ENCODE results near the gene GPX7. TPM values are rescaled to one million over a fixed set of nuclear protein-coding genes. Genes with fewer than 3 reads are reported as not detected.

Gene GPX7
- total RNA-seq, 2 donors from 2014 or later = 17.8 to 23.7 TPM

GRCh38 chr1:52653207-52653849 is 51.2 kb downstream of the GPX7 start:
- no peak overlapping the region for H3K27ac Mint-ChIP-seq
- no peaks in the 10 kb centered on the region for H3K36me3 ChIP-seq (ENCODE audit: control insufficient read depth, insufficient read depth, low read length)

GRCh38 chr1:52654063-52654462 is 51.9 kb downstream of the GPX7 start:
- no peak for DNase-seq
- Mint-ChIP-seq H3K36me3 (ENCODE audit: low read depth) (no peaks in the 10 kb centered on the region), H3K4me3 (no peak overlapping the region), H3K27ac (no peak overlapping the region), H3K27me3 (ENCODE audit: insufficient read depth) (no peaks in the 10 kb centered on the region), H3K4me1 (peaks cover 6% of the 10 kb centered on the region), H3K9me3 (no peaks in the 10 kb centered on the region)
- Histone ChIP-seq H3K36me3 (ENCODE audit: control insufficient read depth, insufficient read depth, low read length) (no peaks in the 10 kb centered on the region), H3K4me3 (ENCODE audit: low read length) (no peak overlapping the region), H3K27ac (ENCODE audit: low read depth, low read length) (no peak overlapping the region), H3K27me3 (ENCODE audit: control insufficient read depth, insufficient read depth, low read length, poor library complexity, severe bottlenecking) (no peaks in the 10 kb centered on the region), H3K9me3 (ENCODE audit: control insufficient read depth, low read length) (no peaks in the 10 kb centered on the region), H3K4me1 (ENCODE audit: control insufficient read depth, insufficient read depth, low read length) (no peaks in the 10 kb centered on the region), H3K9ac (ENCODE audit: extremely low read depth, low read length, poor library complexity, severe bottlenecking) (no peak overlapping the region)
- TF ChIP-seq CTCF (conservative IDR thresholded peaks at IDR 0.05) = no peak

More at GRCh38 chr1:52653207-52653849, 51.2 kb downstream of the GPX7 start:
- Histone ChIP-seq H3K4me3 (ENCODE audit: low read length) (no peak overlapping the region), H3K9ac (ENCODE audit: extremely low read depth, low read length, poor library complexity, severe bottlenecking) (no peak overlapping the region), H3K9me3 (ENCODE audit: control insufficient read depth, low read length) (no peaks in the 10 kb centered on the region), H3K27me3 (ENCODE audit: control insufficient read depth, insufficient read depth, low read length, poor library complexity, severe bottlenecking) (no peaks in the 10 kb centered on the region), H3K27ac (ENCODE audit: low read depth, low read length) (no peak overlapping the region), H3K4me1 (ENCODE audit: control insufficient read depth, insufficient read depth, low read length) (no peaks in the 10 kb centered on the region)
- H3K27me3 Mint-ChIP-seq (ENCODE audit: insufficient read depth) = no peaks in the 10 kb centered on the region
- no peak overlapping the region for H3K4me3 Mint-ChIP-seq
- H3K9me3 Mint-ChIP-seq = no peaks in the 10 kb centered on the region
- whole genome bisulfite sequencing, 2 experiments (ENCODE audit: insufficient coverage in 1 of 2, insufficient read length in 1 of 2) = 97 to 100% methylated on average over 3 to 5 of the region's 5 CpGs
- no peak for TF ChIP-seq CTCF (conservative IDR thresholded peaks at IDR 0.05)
- no peak for DNase-seq
- peaks cover 6% of the 10 kb centered on the region for H3K4me1 Mint-ChIP-seq
- H3K36me3 Mint-ChIP-seq (ENCODE audit: low read depth) = no peaks in the 10 kb centered on the region

GRCh38 chr1:52657702-52658101 is 55.5 kb downstream of the GPX7 start:
- H3K4me1 Mint-ChIP-seq = peaks cover 16% of the 10 kb centered on the region
- no peak for TF ChIP-seq CTCF (conservative IDR thresholded peaks at IDR 0.05)
- no peak overlapping the region for H3K27ac Mint-ChIP-seq
- H3K9me3 ChIP-seq (ENCODE audit: control insufficient read depth, low read length) = no peaks in the 10 kb centered on the region
- H3K4me3 ChIP-seq (ENCODE audit: low read length) = no peak overlapping the region
- H3K4me1 ChIP-seq (ENCODE audit: control insufficient read depth, insufficient read depth, low read length) = peaks cover 3% of the 10 kb centered on the region
- H3K36me3 ChIP-seq (ENCODE audit: control insufficient read depth, insufficient read depth, low read length) = no peaks in the 10 kb centered on the region
- no peak for DNase-seq
- 94 to 100% methylated on average over 3 of the region's 3 CpGs for WGBS, 2 experiments (ENCODE audit: insufficient coverage in 1 of 2, insufficient read length in 1 of 2)
- H3K36me3 Mint-ChIP-seq (ENCODE audit: low read depth) = no peaks in the 10 kb centered on the region
- no peak overlapping the region for H3K27ac ChIP-seq (ENCODE audit: low read depth, low read length)
- no peaks in the 10 kb centered on the region for H3K27me3 ChIP-seq (ENCODE audit: control insufficient read depth, insufficient read depth, low read length, poor library complexity, severe bottlenecking)
- no peak overlapping the region for H3K4me3 Mint-ChIP-seq
- no peak overlapping the region for H3K9ac ChIP-seq (ENCODE audit: extremely low read depth, low read length, poor library complexity, severe bottlenecking)
- no peaks in the 10 kb centered on the region for H3K27me3 Mint-ChIP-seq (ENCODE audit: insufficient read depth)
- no peaks in the 10 kb centered on the region for H3K9me3 Mint-ChIP-seq

Other genes starting within 250 kb of the GPX7 start
- 10 to 100 TPM; 32.7 to 50.1 TPM for gene CC2D1B, start 236.2 kb upstream of the GPX7 start, total RNA-seq
- 10 to 100 TPM; 23.0 to 25.5 TPM for gene ORC1, start 197.9 kb upstream of the GPX7 start, total RNA-seq
- 10 to 100 TPM; 72.7 to 74.3 TPM for gene PRPF38A, start 197.8 kb upstream of the GPX7 start, total RNA-seq
- 100 to 1,000 TPM; 131 to 170 TPM for gene TUT4, start 49.3 kb upstream of the GPX7 start, total RNA-seq
- gene SHISAL2A, start 30.8 kb downstream of the GPX7 start, total RNA-seq = 1 to 10 TPM; 1.5 to 5.3 TPM
- gene COA7, start 96.0 kb downstream of the GPX7 start, total RNA-seq = 10 to 100 TPM; 23.5 to 29.9 TPM
- 10 to 100 TPM; 24.8 to 30.2 TPM for gene ZYG11B, start 124.1 kb downstream of the GPX7 start, total RNA-seq
- 1 to 10 TPM; 1.5 to 3.2 TPM for gene ZYG11A, start 240.4 kb downstream of the GPX7 start, total RNA-seq

Measured in endodermal cell (in vitro differentiated cells).